T-cell (primary cell): ENCODE data around the gene BCKDK. TPM values are rescaled to one million over a fixed set of nuclear protein-coding genes. Genes with fewer than 3 reads are reported as not detected.

Experiments
- ATAC-seq, 4 experiments: fragments of 200-7000 bp in 3 of 4; fragments of 150-1000 bp in 1 of 4; cut with Tn5 transposase; replicated peaks in 1 of 4; 1 replicate in 3 of 4; 2 replicates in 1 of 4; pipeline ENCODE4 v1.10.0; 2021; ENCODE audit warnings: moderate library complexity in 3 of 4, mild to moderate bottlenecking in 2 of 4, moderate number of reproducible peaks in 1 of 4
- CTCF ChIA-PET, 2 donors: fragments of 300-600 bp; sonication (Branson Sonifier 250); formaldehyde crosslinking; loops; one replicate each; lab custom pipeline; 2022; ENCODE audit warnings: antibody characterized with exemption in 2 of 2; lab: Charles Lee
- POLR2A ChIA-PET, 2 donors: fragments of 300-600 bp; sonication (Branson Sonifier 250); formaldehyde crosslinking; loops; one replicate each; lab custom pipeline; 2022; ENCODE audit warnings: antibody characterized with exemption in 2 of 2; lab: Charles Lee
- DNase-seq, 35 experiments: peaks; one replicate each; pipeline versions ENCODE4 v3.0.0 to v3.0.0-alpha.2; 2013 to 2023
- H3K27ac ChIP-seq: one replicate; pipeline ENCODE4 v1.5.1; 2013; ENCODE audit warnings: low read length
- H3K27me3 ChIP-seq, 2 experiments: replicated peaks in 1 of 2; 1 replicate in 1 of 2; 2 replicates in 1 of 2; pipeline versions ENCODE4 v1.6.1 to v1.7.0; 2013; ENCODE audit warnings: low read length in 1 of 2, mixed read lengths in 1 of 2; ENCODE audit not compliant: control insufficient read depth in 2 of 2, insufficient read depth in 2 of 2; ENCODE audit errors: extremely low read depth in 1 of 2
- H3K36me3 ChIP-seq, 2 donors: 1 replicate in 1 of 2; 2 replicates in 1 of 2; pipeline versions ENCODE4 v1.6.1 to v1.7.0; 2013; ENCODE audit warnings: low read length in 1 of 2; ENCODE audit not compliant: control insufficient read depth in 2 of 2, insufficient read depth in 1 of 2; ENCODE audit errors: extremely low read depth in 1 of 2
- H3K4me1 ChIP-seq, 2 experiments: 1 replicate in 1 of 2; 2 replicates in 1 of 2; pipeline versions ENCODE4 v1.6.1 to v1.7.0; 2013; ENCODE audit warnings: low read length in 2 of 2, mixed read lengths in 1 of 2; ENCODE audit not compliant: insufficient read depth in 2 of 2, control insufficient read depth in 1 of 2; ENCODE audit errors: extremely low read depth in 1 of 2
- H3K4me3 ChIP-seq, 2 donors: 1 replicate in 1 of 2; 2 replicates in 1 of 2; pipeline versions ENCODE4 v1.5.1 to v1.7.0; 2013; ENCODE audit warnings: mild to moderate bottlenecking in 2 of 2, low read length in 1 of 2, moderate library complexity in 1 of 2; ENCODE audit not compliant: control insufficient read depth in 1 of 2; ENCODE audit errors: extremely low read depth in 1 of 2
- H3K9me3 ChIP-seq: 2 replicates; pipeline ENCODE4 v1.7.0; 2013
- H3K27ac Mint-ChIP-seq, 2 donors: one replicate each; pipeline ENCODE4 v1.8.0; 2020 to 2021; ENCODE audit warnings: mild to moderate bottlenecking in 2 of 2, mixed read lengths in 2 of 2
- H3K27me3 Mint-ChIP-seq, 2 donors: one replicate each; pipeline ENCODE4 v1.8.0; 2021 to 2022; ENCODE audit warnings: mixed read lengths in 2 of 2
- H3K36me3 Mint-ChIP-seq: one replicate; pipeline ENCODE4 v1.8.0; 2021; ENCODE audit warnings: mixed read lengths
- H3K4me1 Mint-ChIP-seq, 3 donors: one replicate each; pipeline ENCODE4 v1.8.0; 2020 to 2022; ENCODE audit warnings: mixed read lengths in 3 of 3, mild to moderate bottlenecking in 1 of 3
- H3K4me3 Mint-ChIP-seq, 3 donors: one replicate each; pipeline ENCODE4 v1.8.0; 2020 to 2022; ENCODE audit warnings: mild to moderate bottlenecking in 3 of 3, mixed read lengths in 3 of 3, moderate library complexity in 3 of 3
- H3K9me3 Mint-ChIP-seq, 3 donors: one replicate each; pipeline ENCODE4 v1.8.0; 2020 to 2022; ENCODE audit warnings: mixed read lengths in 3 of 3
- WGBS: methylation state at CpG from one replicate; pipeline ENCODE4 v1.1.5; 2013; ENCODE audit warnings: missing lambda C conversion rate; ENCODE audit not compliant: insufficient coverage; 5-methylcytosine and 5-hydroxymethylcytosine counted together
- total RNA-seq, 35 experiments: library from RNA in 6 of 35; stranded (reverse) in 6 of 35; fragments of 120-200 nt in 1 of 35; gene quantifications; one replicate each; pipeline versions ENCODE4 v1.2.1 to v1.2.4 and lab custom pipeline; 2013 to 2026

The BCKDK gene
- total RNA-seq, 5 donors from 2014 or later (not counting 1 experiment from before 2014, with no cell fraction given), result 7.6 to 21.3 (median 19.3) TPM

DNA sequence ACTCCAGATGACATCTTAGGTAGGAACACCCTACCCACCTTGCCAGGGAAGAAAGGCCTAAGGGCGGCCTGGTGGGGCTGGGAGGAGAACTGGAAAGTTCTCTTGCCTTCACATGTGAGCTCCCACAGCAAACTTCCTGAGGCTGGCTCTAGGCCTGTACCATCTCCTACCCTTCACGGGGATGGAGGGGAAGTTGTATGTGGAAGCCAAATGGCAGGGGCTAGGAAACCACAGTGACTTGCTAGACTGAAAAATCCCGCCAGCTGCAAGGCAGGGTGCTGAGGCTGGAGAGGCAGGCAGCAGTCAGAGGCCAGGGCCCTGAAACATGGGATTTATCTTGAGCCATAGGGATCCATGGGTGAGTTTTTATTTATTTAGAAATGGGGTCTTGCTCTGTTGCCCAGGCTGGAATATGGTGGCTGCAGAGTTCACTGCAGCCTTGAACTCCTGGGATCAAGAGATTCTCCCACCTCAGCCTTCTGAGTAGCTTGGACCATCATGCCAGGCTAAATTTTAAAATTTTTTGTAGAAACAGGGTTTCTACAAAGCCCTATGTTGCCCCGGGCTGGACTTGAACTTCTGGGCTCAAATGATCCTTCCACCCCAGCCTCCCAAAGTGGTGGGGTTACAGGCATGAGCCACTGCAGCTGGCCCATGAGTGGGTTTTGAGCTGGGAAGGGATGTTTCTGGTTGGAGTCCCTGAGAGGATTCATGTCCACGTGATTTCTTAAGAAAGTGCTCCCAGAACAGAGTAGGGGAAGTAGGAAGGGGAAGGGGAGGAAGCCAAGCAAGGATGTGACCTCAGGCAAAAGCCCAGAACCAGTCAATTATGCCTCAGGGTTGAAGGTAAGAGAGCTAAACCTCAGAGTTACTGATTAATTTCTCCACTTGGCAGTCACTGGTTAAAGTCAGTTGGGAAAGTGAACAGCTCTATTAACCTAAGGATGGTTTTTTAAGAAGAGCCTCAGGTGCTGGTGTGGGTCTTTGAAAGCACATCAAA lies 5.2 kb downstream of the BCKDK start:
- ChIA-PET POLR2A (interaction anchor here in 1 of 2 donors (0.6 kb wide), 1 partner anchor 22 kb away, joined by 3 read pairs; the partner anchor contains the start of gene PRSS8), CTCF (interaction anchor here in 1 of 2 donors (0.6 kb wide), 1 partner anchor 10 kb away, joined by 5 read pairs; no protein-coding TSS in a partner anchor)
- H3K4me1 ChIP-seq, result peaks cover 9 to 24% of the 10 kb centered on the region in 2 experiments
- no peak overlapping the region for H3K4me3 ChIP-seq
- peak overlapping the region in 1 of 3 donors; percentile 9 for H3K4me3 Mint-ChIP-seq
- peaks cover 20% of the 10 kb centered on the region for H3K36me3 Mint-ChIP-seq
- no peak overlapping the region for H3K27ac ChIP-seq
- peaks cover 12 to 31% of the 10 kb centered on the region in 2 donors for H3K36me3 ChIP-seq
- H3K9me3 Mint-ChIP-seq, result no peaks in the 10 kb centered on the region
- H3K4me1 Mint-ChIP-seq, result peaks cover 6 to 19% (median 15%) of the 10 kb centered on the region in 3 donors
- peak overlapping the region in 1 of 2 donors; percentile 68 for H3K27ac Mint-ChIP-seq
- no peak for DNase-seq
- no peaks in the 10 kb centered on the region for H3K27me3 Mint-ChIP-seq
- H3K9me3 ChIP-seq, result no peaks in the 10 kb centered on the region
- 63% methylated on average over 2 of the region's 5 CpGs for WGBS
- H3K27me3 ChIP-seq, result no peaks in the 10 kb centered on the region
- ATAC-seq, result no peak

GRCh38 chr16:31114468-31114867 lies 6.3 kb downstream of the BCKDK start:
- Histone ChIP-seq H3K9me3 (no peaks in the 10 kb centered on the region), H3K27ac (no peak overlapping the region), H3K4me3 (no peak overlapping the region), H3K4me1 (peaks cover 6 to 24% of the 10 kb centered on the region in 2 experiments), H3K27me3 (no peaks in the 10 kb centered on the region), H3K36me3 (peaks cover 12 to 39% of the 10 kb centered on the region in 2 donors)
- Mint-ChIP-seq H3K4me3 (no peak overlapping the region), H3K9me3 (no peaks in the 10 kb centered on the region), H3K4me1 (peaks cover 15 to 26% (median 20%) of the 10 kb centered on the region in 3 donors), H3K27ac (peak overlapping the region in 1 of 2 donors; percentile 64), H3K36me3 (peaks cover 20% of the 10 kb centered on the region), H3K27me3 (no peaks in the 10 kb centered on the region)
- ChIA-PET POLR2A (no interaction called here), CTCF (interaction anchor here in 1 of 2 donors (0.6 kb wide), 1 partner anchor 11 kb away, joined by 5 read pairs; no protein-coding TSS in a partner anchor)
- no peak for ATAC-seq
- WGBS, result 100% methylated on average over 2 of the region's 8 CpGs
- DNase-seq, result no peak

- DNase-seq (peak; percentile 93 to 98 (median 96)), ATAC-seq (peak; percentile 92 to 97 (median 95))
- H3K9me3 Mint-ChIP-seq, result no peaks in the 10 kb centered on the region
- WGBS, result under 1% methylated on average over 55 of the region's 68 CpGs
- no peaks in the 10 kb centered on the region for H3K9me3 ChIP-seq
- H3K4me1 ChIP-seq, result peaks cover 6 to 23% of the 10 kb centered on the region in 2 experiments
- peak within 1 kb of the TSS; percentile 68 for H3K27ac ChIP-seq
- ChIA-PET POLR2A (interaction anchor here (0.5 to 1.6 kb wide), 15 partner anchors 8 to 1108 kb away, joined by 3 to 16 read pairs (median 3); partner anchors contain the start of genes BCKDK (in 1 of the 2), FUS (in 1 of the 2), ZNF267 (in 1 of the 2) and ZNF646 (in 1 of the 2)), CTCF (interaction anchor here (0.6 to 1.8 kb wide), 12 partner anchors 11 to 1075 kb away, joined by 3 to 28 read pairs (median 4); partner anchors contain the start of genes ARMC5 (in 1 of the 2), ZNF646 (in 1 of the 2) and ZNF668 (in 1 of the 2))
- peaks cover 15 to 21% (median 21%) of the 10 kb centered on the region in 3 donors for H3K4me1 Mint-ChIP-seq
- peaks cover 22 to 42% of the 10 kb centered on the region in 2 donors for H3K36me3 ChIP-seq
- H3K36me3 Mint-ChIP-seq, result peaks cover 20% of the 10 kb centered on the region
- peak within 1 kb of the TSS; percentile 81 to 89 (median 88) for H3K4me3 Mint-ChIP-seq
- peak within 1 kb of the TSS; percentile 55 to 61 for H3K4me3 ChIP-seq
- no peaks in the 10 kb centered on the region for H3K27me3 ChIP-seq
- H3K27ac Mint-ChIP-seq, result peak within 1 kb of the TSS; percentile 91 to 93
- no peaks in the 10 kb centered on the region for H3K27me3 Mint-ChIP-seq
Measured at GRCh38 chr16:31117384-31118222, 9.4 kb downstream of the BCKDK start, which contains the start of gene KAT8. KAT8 (plus strand) TSS chr16:31117664; CDS start chr16:31117682, 18 bp downstream.

- peaks cover 15 to 21% (median 21%) of the 10 kb centered on the region in 3 donors for H3K4me1 Mint-ChIP-seq
- H3K4me1 ChIP-seq, result peaks cover 6 to 23% of the 10 kb centered on the region in 2 experiments
- peaks cover 22 to 43% of the 10 kb centered on the region in 2 donors for H3K36me3 ChIP-seq
- H3K27ac ChIP-seq, result peak overlapping the region; percentile 68
- POLR2A ChIA-PET, result interaction anchor here (0.6 to 1.6 kb wide), 9 partner anchors 11 to 755 kb away, joined by 3 to 16 read pairs (median 3); partner anchors contain the start of genes BCKDK (in 1 of the 2), FUS (in 1 of the 2), ZNF267 (in 1 of the 2) and ZNF646 (in 1 of the 2)
- no peaks in the 10 kb centered on the region for H3K9me3 ChIP-seq
- peak overlapping the region; percentile 91 to 93 for H3K27ac Mint-ChIP-seq
- peak overlapping the region; percentile 81 to 89 (median 88) for H3K4me3 Mint-ChIP-seq
- CTCF ChIA-PET, result interaction anchor here in 1 of 2 donors (1.0 to 1.8 kb wide), 5 partner anchors 12 to 341 kb away, joined by 3 to 28 read pairs (median 6); partner anchors contain the start of genes ARMC5, ZNF646 and ZNF668
- H3K9me3 Mint-ChIP-seq, result no peaks in the 10 kb centered on the region
- peaks cover 20% of the 10 kb centered on the region for H3K36me3 Mint-ChIP-seq
- H3K27me3 Mint-ChIP-seq, result no peaks in the 10 kb centered on the region
- WGBS, result 47% methylated on average over 5 of the region's 9 CpGs
- no peaks in the 10 kb centered on the region for H3K27me3 ChIP-seq
- ATAC-seq (no peak), DNase-seq (no peak)
- peak overlapping the region; percentile 55 to 61 for H3K4me3 ChIP-seq
Measured at GRCh38 chr16:31118223-31119155, 10.3 kb downstream of the BCKDK start.

DNA sequence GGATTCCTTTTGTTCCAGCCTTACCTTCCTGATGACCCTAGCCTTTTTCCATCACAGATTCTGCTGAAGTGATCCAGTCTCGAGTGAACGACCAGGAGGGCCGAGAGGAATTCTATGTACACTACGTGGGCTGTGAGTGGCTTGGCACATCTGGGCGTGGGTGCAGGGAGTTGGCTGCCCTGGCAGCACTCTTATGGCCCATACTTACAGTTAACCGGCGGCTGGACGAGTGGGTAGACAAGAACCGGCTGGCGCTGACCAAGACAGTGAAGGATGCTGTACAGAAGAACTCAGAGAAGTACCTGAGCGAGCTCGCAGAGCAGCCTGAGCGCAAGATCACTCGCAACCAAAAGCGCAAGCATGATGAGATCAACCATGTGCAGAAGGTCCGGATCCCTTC lies 11.9 kb downstream of the BCKDK start:
- peaks cover 6 to 23% of the 10 kb centered on the region in 2 experiments for H3K4me1 ChIP-seq
- Mint-ChIP-seq H3K9me3 (no peaks in the 10 kb centered on the region), H3K4me1 (peaks cover 15 to 21% (median 19%) of the 10 kb centered on the region in 3 donors), H3K36me3 (peaks cover 23% of the 10 kb centered on the region), H3K27ac (no peak overlapping the region), H3K27me3 (no peaks in the 10 kb centered on the region), H3K4me3 (no peak overlapping the region)
- DNase-seq (no peak), ATAC-seq (no peak)
- ChIA-PET CTCF (no interaction called here), POLR2A (no interaction called here)
- no peak overlapping the region for H3K27ac ChIP-seq
- 97% methylated on average over 15 of the region's 16 CpGs for WGBS
- no peaks in the 10 kb centered on the region for H3K9me3 ChIP-seq
- H3K36me3 ChIP-seq, result peaks cover 23 to 49% of the 10 kb centered on the region in 2 donors
- no peaks in the 10 kb centered on the region for H3K27me3 ChIP-seq
- no peak overlapping the region for H3K4me3 ChIP-seq
